ENCODE data around the gene ABI3. TPM values are rescaled to one million over a fixed set of nuclear protein-coding genes. Genes with fewer than 3 reads are reported as not detected.

Gene ABI3
- total RNA-seq, 1 experiment from 2014 or later = not detected

- H3K27ac Mint-ChIP-seq (ENCODE audit: unreplicated experiment) = no peak overlapping the region
- peaks cover 19% of the 10 kb centered on the region for H3K36me3 Mint-ChIP-seq (ENCODE audit: insufficient read depth, unreplicated experiment)
- H3K4me1 Mint-ChIP-seq (ENCODE audit: low read depth, unreplicated experiment) = peaks cover 9% of the 10 kb centered on the region
- intact Hi-C loops (cut with micrococcal nuclease; ENCODE audit: unreplicated experiment) = loop anchor here (5.0 kb wide), 1 partner anchor 33 kb away; no protein-coding TSS in a partner anchor
- no TSS peak for BruUV-seq (replicated peaks)
- no peak for DNase-seq
- no peaks in the 10 kb centered on the region for H3K27me3 Mint-ChIP-seq (ENCODE audit: unreplicated experiment)
- CTCF ChIA-PET = no interaction called here
- H3K9me3 Mint-ChIP-seq (ENCODE audit: low read depth, unreplicated experiment) = no peaks in the 10 kb centered on the region
- no peak for TF ChIP-seq CTCF (IDR thresholded peaks at IDR 0.05; ENCODE audit: unreplicated experiment)
- H3K4me3 Mint-ChIP-seq (ENCODE audit: low read depth, unreplicated experiment) = no peak overlapping the region
Measured at GRCh38 chr17:49194297-49194607, 16.3 kb upstream of the ABI3 start.

DNA sequence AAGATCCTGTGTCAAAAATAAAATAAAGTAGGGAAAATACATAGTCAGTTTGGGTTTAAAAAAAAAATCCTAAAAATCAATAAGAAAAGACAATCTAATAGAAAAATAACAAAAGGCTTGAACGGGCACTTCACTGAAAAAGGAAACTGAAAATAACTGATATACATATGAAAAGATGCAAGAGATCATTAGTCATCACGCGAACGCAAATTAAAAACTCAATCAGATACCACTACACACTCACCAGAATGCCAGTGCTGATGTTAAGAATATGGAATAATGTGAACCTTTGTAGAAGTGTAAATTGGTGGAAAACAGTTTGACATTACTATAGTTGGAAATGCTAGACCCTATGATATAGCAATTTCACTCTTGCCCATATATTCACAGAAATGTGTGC lies 14.8 kb upstream of the ABI3 start:
- CTCF ChIA-PET = no interaction called here
- Mint-ChIP-seq H3K4me3 (ENCODE audit: low read depth, unreplicated experiment) (no peak overlapping the region), H3K36me3 (ENCODE audit: insufficient read depth, unreplicated experiment) (peaks cover 19% of the 10 kb centered on the region), H3K27me3 (ENCODE audit: unreplicated experiment) (peaks cover 10% of the 10 kb centered on the region), H3K9me3 (ENCODE audit: low read depth, unreplicated experiment) (no peaks in the 10 kb centered on the region), H3K27ac (ENCODE audit: unreplicated experiment) (no peak overlapping the region), H3K4me1 (ENCODE audit: low read depth, unreplicated experiment) (peaks cover 9% of the 10 kb centered on the region)
- no TSS peak for BruUV-seq (replicated peaks)
- no peak for DNase-seq
- TF ChIP-seq CTCF (IDR thresholded peaks at IDR 0.05; ENCODE audit: unreplicated experiment) = no peak
- intact Hi-C loops (cut with micrococcal nuclease; ENCODE audit: unreplicated experiment) = no loop called here

GRCh38 chr17:49196520-49196919 lies 14.0 kb upstream of the ABI3 start:
- BruUV-seq (replicated peaks) = no TSS peak
- Mint-ChIP-seq H3K27ac (ENCODE audit: unreplicated experiment) (no peak overlapping the region), H3K27me3 (ENCODE audit: unreplicated experiment) (peaks cover 18% of the 10 kb centered on the region), H3K4me3 (ENCODE audit: low read depth, unreplicated experiment) (no peak overlapping the region), H3K4me1 (ENCODE audit: low read depth, unreplicated experiment) (peaks cover 9% of the 10 kb centered on the region), H3K9me3 (ENCODE audit: low read depth, unreplicated experiment) (no peaks in the 10 kb centered on the region), H3K36me3 (ENCODE audit: insufficient read depth, unreplicated experiment) (peaks cover 17% of the 10 kb centered on the region)
- DNase-seq = no peak
- intact Hi-C loops (cut with micrococcal nuclease; ENCODE audit: unreplicated experiment) = no loop called here
- no peak for TF ChIP-seq CTCF (IDR thresholded peaks at IDR 0.05; ENCODE audit: unreplicated experiment)
- CTCF ChIA-PET = no interaction called here

GRCh38 chr17:49197346-49197998 lies 13.0 kb upstream of the ABI3 start:
- CTCF ChIA-PET = interaction anchor here (1.2 to 1.8 kb wide), 2 partner anchors 10 to 30 kb away, joined by 4 read pairs; no protein-coding TSS in a partner anchor
- no peak overlapping the region for H3K4me3 Mint-ChIP-seq (ENCODE audit: low read depth, unreplicated experiment)
- H3K27ac Mint-ChIP-seq (ENCODE audit: unreplicated experiment) = no peak overlapping the region
- no peak for TF ChIP-seq CTCF (IDR thresholded peaks at IDR 0.05; ENCODE audit: unreplicated experiment)
- peaks cover 2% of the 10 kb centered on the region for H3K9me3 Mint-ChIP-seq (ENCODE audit: low read depth, unreplicated experiment)
- H3K27me3 Mint-ChIP-seq (ENCODE audit: unreplicated experiment) = peaks cover 27% of the 10 kb centered on the region
- H3K4me1 Mint-ChIP-seq (ENCODE audit: low read depth, unreplicated experiment) = peaks cover 9% of the 10 kb centered on the region
- intact Hi-C loops (cut with micrococcal nuclease; ENCODE audit: unreplicated experiment) = no loop called here
- DNase-seq = no peak
- H3K36me3 Mint-ChIP-seq (ENCODE audit: insufficient read depth, unreplicated experiment) = peaks cover 8% of the 10 kb centered on the region
- BruUV-seq (replicated peaks) = no TSS peak
